ENCODE results near the gene APOL3. TPM values are rescaled to one million over a fixed set of nuclear protein-coding genes. Genes with fewer than 3 reads are reported as not detected.
"Not testable (repeated sequence)": the region's sequence is repeated elsewhere in the genome, so short reads cannot be mapped to it uniquely, and the experiment has no call there.

Gene APOL3
- total RNA-seq: 1.6 TPM

DNA sequence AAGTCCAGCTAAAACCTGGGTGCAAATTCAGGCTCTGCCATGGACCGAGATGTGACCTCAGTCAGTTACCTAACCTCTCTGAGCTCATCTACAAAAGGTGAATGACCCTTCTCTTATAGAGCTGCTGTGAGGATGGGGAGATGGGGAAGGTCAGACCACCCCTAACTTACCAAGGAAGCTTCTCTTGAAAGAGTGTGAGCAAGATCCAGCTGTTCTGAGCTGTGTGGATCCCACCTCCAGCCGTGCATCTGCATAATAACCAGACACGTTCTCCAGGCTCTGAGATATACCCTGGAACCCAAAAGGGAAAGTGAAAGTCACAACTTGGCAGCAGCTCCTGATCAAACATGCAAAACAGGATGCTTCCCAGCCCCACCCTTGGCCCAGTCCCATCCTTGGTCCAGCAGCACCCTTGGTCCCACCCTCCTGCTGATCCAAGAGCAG lies at the start of gene APOL3:
TSS of gene APOL3 (minus strand) at position 257 of the 444 bp plus-strand sequence. CDS start 11,700 bp downstream, outside the sequence.
- DNase-seq (ENCODE audit: low spot score in 2 of 2) (peak in 1 of 2 donors; percentile 18), FAIRE-seq (no peak)

DNA sequence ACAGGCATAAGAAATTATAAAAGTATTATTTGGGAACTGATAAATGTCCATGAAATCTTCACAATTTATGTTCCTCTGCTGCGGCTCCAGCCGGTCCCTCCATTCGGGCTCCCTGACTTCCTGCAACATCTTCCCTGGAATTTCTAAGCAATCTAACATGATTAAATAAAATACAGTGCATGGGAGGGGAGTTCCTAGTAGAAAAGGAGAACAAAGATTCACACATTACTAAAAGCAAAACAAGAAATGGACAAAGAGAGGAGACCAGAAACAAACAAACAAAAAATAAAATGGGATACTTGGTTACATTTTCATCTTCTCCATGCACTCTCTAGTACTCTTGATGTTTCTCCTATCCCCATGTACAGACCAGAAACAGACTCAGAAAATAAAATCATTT lies 49.7 kb upstream of the APOL3 start:
- FAIRE-seq: no peak
- DNase-seq (ENCODE audit: low spot score in 2 of 2): no peak

GRCh38 chr22:36209488-36209908 lies 48.9 kb upstream of the APOL3 start:
- not testable (repeated sequence) for DNase-seq (ENCODE audit: low spot score in 2 of 2); FAIRE-seq

GRCh38 chr22:36208914-36209313 lies 48.4 kb upstream of the APOL3 start:
- DNase-seq (ENCODE audit: low spot score in 2 of 2) (no peak), FAIRE-seq (no peak)

- DNase-seq (ENCODE audit: low spot score in 2 of 2): no peak
- no peak for FAIRE-seq
These were observed 47.7 kb upstream of the APOL3 start for GRCh38 chr22:36208162-36208765.

GRCh38 chr22:36206255-36206654 lies 45.7 kb upstream of the APOL3 start:
- FAIRE-seq (no peak), DNase-seq (ENCODE audit: low spot score in 2 of 2) (no peak)

GRCh38 chr22:36205573-36205972 lies 45.0 kb upstream of the APOL3 start:
- DNase-seq (ENCODE audit: low spot score in 2 of 2); FAIRE-seq: not testable (repeated sequence)

DNA sequence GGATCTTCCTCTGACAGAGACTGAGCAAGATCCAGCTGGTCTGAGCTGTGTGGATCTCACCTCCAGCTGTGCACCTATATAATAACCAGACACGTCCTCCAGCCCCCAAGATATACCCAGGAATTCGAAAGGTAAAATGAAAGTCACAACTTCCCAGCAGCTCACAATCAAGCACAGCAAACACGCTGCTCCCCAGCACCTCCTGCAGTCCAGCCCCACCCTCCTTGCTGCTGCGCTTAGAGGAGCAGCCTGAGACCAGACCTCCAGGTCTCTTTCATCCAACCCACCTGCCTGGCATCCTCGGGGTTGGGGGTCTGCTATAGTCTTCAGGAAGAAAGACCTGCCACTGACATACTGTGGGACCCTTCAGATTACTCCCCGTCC lies 44.1 kb upstream of the APOL3 start:
- DNase-seq (ENCODE audit: low spot score in 2 of 2): no peak
- no peak for FAIRE-seq

- no peak for FAIRE-seq
- no peak for DNase-seq (ENCODE audit: low spot score in 2 of 2)
These were observed 43.6 kb upstream of the APOL3 start for GRCh38 chr22:36204001-36204631.

GRCh38 chr22:36203441-36203840 lies 42.9 kb upstream of the APOL3 start:
- not testable (repeated sequence) for FAIRE-seq; DNase-seq (ENCODE audit: low spot score in 2 of 2)

DNA sequence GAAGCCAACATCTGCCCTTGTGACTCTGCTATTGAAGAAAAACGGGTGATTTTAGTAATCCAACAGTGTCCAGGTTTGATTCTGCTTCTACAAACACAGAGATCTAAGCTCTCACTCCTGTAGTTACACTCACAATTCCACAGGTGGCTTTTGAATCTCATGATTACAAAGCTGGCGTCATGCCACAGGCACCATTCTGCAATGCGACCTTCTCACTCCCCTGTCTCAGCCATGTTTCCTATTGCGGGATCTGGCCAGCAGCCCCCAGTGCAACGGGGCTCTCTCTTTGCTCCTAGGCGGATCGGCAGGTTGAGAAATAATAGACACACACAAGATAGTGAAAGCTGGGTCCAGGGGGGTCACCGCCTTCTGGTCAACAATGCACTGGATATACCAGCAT lies 42.4 kb upstream of the APOL3 start:
- not testable (repeated sequence) for DNase-seq (ENCODE audit: low spot score in 2 of 2); FAIRE-seq

DNA sequence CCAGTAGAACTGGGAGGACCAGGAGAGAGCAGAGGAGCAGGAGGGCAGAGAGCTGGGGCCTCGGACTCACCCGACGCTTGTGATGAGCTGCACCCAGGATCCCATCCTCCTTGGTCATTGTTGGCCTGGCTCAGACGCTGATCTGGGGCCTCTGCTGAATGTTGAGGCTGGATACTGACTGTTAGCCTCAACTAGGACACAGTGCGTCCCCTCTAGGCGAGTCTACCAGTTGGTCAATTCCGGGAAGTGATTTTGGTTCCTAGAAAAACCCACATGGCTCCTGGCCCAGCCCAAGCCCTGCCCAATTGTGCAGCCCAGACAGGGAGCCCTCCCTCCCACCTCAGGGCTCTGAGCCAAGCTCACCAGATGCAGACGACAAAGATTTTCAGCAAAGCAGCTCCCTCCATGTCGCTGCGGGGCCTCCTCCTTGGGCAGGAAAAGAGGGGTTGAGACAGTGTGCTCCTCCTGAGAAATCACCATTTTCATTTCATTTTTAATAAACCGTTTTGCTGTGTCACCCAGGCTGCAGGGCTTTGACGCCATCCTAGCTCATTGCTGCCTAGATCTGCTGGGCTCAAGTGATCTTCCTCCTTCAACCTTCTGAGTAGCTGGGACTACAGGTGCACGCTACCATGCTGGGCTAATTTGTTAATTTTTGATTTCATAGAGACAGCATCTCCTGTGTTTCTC lies 41.2 kb upstream of the APOL3 start, which contains the start of gene APOL4:
TSS of gene APOL4 (minus strand) at position 180 of the 690 bp plus-strand sequence. CDS start at position 105, 75 bp downstream.
- DNase-seq (ENCODE audit: low spot score in 2 of 2) (peak in 1 of 2 donors; percentile 44), FAIRE-seq (no peak)

DNA sequence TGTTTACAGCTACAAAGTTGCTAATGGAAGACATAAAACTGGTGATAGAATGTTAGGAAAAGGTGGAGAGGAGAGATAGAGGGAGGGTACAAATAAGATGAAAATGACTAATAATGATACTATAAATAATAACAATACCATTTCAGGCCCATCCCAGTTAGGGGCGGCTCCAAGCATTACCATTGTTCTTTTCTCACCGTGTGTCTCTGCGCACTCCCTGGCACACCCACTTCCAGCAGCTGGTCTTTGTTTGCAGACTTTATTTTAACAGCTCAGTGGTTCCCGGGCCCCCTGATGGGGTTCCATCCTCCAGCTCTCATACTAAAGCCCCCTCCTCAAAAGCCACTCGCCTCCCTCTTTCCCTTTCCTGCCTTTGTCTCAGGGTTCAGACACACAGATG lies 40.5 kb upstream of the APOL3 start:
- not testable (repeated sequence) for DNase-seq (ENCODE audit: low spot score in 2 of 2); FAIRE-seq

DNA sequence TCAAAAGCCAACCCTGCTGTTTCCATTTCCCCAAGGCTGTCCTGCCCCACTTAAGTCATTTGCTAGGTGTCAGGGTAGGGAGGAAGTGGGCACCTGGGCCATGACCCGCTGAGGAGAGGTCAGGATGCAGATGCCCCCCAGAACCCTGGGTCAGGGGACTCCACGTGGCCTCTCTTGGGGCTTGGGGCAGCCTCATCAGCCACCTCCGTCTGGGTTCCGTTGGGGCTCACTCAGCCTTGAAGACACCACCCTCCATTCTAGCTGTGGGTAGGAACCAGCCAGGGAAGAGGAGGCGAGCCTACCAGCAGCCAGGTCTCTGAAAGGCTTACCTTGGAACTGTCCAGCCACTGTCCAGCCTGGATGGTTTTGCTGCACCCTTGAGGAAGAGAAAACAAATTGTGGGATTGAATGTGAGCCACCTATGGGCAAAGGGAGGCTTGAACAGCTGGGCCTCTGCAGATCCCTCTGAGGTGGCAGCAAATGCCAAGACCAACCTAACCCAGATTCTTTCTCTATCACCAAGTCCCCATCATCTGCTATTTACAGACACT lies 38.5 kb upstream of the APOL3 start:
- DNase-seq (ENCODE audit: low spot score in 2 of 2) (no peak), FAIRE-seq (no peak)

DNA sequence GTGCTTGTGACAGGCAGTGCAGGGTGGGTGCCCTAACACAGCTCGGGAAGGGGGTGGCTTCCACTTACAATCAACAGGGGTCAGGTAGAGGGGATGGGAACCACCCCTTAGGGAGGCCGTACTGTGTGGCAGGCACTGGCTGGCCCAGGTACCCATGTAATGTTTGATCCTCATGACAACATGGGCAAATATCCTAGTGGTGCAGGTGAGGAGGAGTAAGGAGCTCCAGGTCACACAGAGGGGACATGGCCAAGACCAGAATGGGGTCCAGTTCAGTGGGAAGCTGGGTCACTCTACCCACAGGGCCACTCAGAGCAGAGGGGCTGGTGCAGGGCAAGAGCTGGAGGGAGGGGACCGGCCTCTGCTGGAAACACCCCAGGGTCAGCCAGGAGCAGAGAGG lies 38.0 kb upstream of the APOL3 start:
- FAIRE-seq: no peak
- no peak for DNase-seq (ENCODE audit: low spot score in 2 of 2)

DNA sequence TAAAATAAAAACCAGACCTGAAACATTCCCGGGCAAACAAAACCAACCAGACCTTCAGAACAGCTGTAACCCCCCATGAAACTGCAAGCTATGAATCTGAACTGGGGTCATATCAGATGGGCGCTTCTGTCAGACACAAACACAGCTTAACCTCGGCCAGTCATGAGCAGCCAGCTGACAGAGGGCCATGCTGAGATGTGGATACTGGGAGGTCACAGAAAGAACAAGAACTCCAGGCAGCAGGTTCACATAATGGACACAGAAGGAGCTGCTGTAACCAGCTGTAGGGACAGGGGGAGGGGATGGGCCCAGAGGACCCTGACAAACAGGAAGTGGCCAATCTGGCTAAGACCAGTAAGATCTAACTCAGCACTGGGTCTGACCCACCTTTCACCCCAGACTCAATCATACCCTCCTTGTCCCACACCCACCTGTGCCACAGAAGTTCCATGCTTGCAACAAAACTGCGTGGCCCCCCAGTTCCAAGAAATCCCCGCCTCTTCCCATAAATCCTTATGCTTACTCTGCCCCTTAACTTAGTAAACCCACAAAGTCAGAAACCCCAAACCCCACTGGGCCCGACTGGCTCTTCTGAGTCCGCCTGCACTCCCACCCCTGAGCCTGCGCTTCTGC lies 37.1 kb upstream of the APOL3 start:
- FAIRE-seq: no peak
- no peak for DNase-seq (ENCODE audit: low spot score in 2 of 2)

DNA sequence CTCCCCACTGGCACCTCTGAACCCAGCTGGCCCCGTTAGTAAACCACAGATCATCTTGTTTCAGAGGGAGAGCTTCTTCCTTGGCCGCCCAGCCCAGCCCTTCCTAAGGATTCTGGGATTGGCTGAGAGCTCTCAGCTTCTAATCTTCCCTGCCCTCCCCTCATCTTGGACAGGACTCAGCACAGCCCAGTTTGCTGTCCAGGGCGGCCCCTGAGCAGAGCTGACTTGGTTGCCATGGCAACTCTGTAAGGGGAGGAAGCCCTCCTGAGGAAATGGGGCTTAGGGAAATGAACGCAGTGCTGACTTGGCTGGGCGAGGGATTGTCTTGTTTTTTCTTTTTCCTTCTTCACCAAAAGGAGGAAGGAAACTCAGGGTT lies 36.5 kb upstream of the APOL3 start:
- FAIRE-seq (no peak), DNase-seq (ENCODE audit: low spot score in 2 of 2) (peak in 1 of 2 donors; percentile 32)

GRCh38 chr22:36196254-36197064 lies 35.9 kb upstream of the APOL3 start:
- no peak for DNase-seq (ENCODE audit: low spot score in 2 of 2)
- no peak for FAIRE-seq

- FAIRE-seq (peak; percentile 57), DNase-seq (ENCODE audit: low spot score in 2 of 2) (peak in 1 of 2 donors; percentile 52)
These were observed 34.4 kb upstream of the APOL3 start for GRCh38 chr22:36194971-36195370.

GRCh38 chr22:36194385-36194784 lies 33.8 kb upstream of the APOL3 start:
- FAIRE-seq: no peak
- no peak for DNase-seq (ENCODE audit: low spot score in 2 of 2)
